ENCODE data around the gene WDR44.
"Not testable (repeated sequence)": the region's sequence is repeated elsewhere in the genome, so short reads cannot be mapped to it uniquely, and the experiment has no call there.

DNA sequence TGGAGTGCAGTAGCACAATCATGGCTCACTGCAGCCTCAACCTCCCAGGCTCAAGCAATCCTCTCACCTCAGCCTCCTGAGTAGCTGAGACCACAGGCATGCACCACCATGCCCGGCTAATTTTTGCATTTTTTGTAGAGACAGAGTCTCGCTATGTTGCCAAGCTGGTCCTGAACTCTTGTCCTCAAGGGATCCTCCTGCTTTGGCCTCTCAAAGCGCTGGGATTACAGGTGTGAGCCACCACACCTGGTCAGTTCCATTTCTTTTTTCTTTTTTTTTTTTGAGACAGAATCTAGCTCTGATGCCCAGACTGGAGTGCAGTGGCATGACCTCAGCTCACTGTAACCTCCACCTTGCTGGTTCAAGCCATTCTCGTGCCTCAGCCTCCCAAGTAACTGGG, 136.5 kb downstream of the WDR44 start:
- TF ChIP-seq, protein P1, sequence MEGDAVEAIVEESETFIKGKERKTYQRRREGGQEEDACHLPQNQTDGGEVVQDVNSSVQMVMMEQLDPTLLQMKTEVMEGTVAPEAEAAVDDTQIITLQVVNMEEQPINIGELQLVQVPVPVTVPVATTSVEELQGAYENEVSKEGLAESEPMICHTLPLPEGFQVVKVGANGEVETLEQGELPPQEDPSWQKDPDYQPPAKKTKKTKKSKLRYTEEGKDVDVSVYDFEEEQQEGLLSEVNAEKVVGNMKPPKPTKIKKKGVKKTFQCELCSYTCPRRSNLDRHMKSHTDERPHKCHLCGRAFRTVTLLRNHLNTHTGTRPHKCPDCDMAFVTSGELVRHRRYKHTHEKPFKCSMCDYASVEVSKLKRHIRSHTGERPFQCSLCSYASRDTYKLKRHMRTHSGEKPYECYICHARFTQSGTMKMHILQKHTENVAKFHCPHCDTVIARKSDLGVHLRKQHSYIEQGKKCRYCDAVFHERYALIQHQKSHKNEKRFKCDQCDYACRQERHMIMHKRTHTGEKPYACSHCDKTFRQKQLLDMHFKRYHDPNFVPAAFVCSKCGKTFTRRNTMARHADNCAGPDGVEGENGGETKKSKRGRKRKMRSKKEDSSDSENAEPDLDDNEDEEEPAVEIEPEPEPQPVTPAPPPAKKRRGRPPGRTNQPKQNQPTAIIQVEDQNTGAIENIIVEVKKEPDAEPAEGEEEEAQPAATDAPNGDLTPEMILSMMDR (conservative IDR thresholded peaks at IDR 0.05; ENCODE audit: low read depth, low read length) = not testable (repeated sequence)
- not testable (repeated sequence) for TF ChIP-seq EZH2 (IDR thresholded peaks at IDR 0.05; ENCODE audit: borderline replicate concordance, low read depth, low read length, poor library complexity, severe bottlenecking)
